K562 (cell line): ENCODE data around the gene PALM3. TPM values are rescaled to one million over a fixed set of nuclear protein-coding genes. Genes with fewer than 3 reads are reported as not detected.

Source experiments
- ATAC-seq: fragments of 200-7000 bp; cut with Tn5 transposase; 3 replicates; pipeline ENCODE4 v1.9.1; 2020; ENCODE audit warnings: moderate library complexity
- BruUV-seq: library from RNA; stranded (reverse); fragments of 400-500 nt; replicated peaks from 2 replicates; lab custom pipeline; 2021; lab: Mats Ljungman, UMichigan
- CTCF ChIA-PET: fragments of 300-600 bp; formaldehyde crosslinking; extraction: SDS; loops from one replicate; lab custom pipeline; 2021; ENCODE audit warnings: low intra/inter-chr PET ratio; lab: Yijun Ruan, JAX
- POLR2A ChIA-PET: fragments of 300-600, 350-650 bp; sonication (Branson Sonifier 250); formaldehyde crosslinking; extraction: SDS; loops from one replicate; lab custom pipeline; 2021; ENCODE audit warnings: antibody characterized with exemption, inconsistent platforms; lab: Yijun Ruan, JAX
- DNase-seq, 4 experiments: peaks; one replicate each; pipeline versions ENCODE4 v3.0.0 to v3.0.0-alpha.2; 2011 to 2018; ENCODE audit warnings: low spot score in 3 of 4, mixed read lengths in 3 of 4; ENCODE audit errors: extremely low read depth in 1 of 4
- FAIRE-seq: peaks from 2 replicates; lab custom pipeline; 2011; peaks lifted over from hg19 to GRCh38; lab: Jason Lieb, UNC
- H2AFZ ChIP-seq: 2 replicates; pipeline ENCODE4 v1.6.0; 2011; ENCODE audit warnings: low read depth, low read length, control low read depth, inconsistent platforms
- H3K27ac ChIP-seq: fragments of 200-600 bp; 3 replicates; pipeline ENCODE4 v1.8.0; 2011; ENCODE audit warnings: low read depth, mild to moderate bottlenecking, control low read depth, inconsistent platforms, low read length, moderate library complexity, mixed read lengths; ENCODE audit errors: extremely low read depth
- H3K27me3 ChIP-seq, 2 experiments: fragments of 300-600 bp in 1 of 2; 2 replicates in 1 of 2; 3 replicates in 1 of 2; pipeline versions ENCODE4 v1.6.0 to v1.8.0; 2011; ENCODE audit warnings: inconsistent platforms in 2 of 2, low read length in 2 of 2, mild to moderate bottlenecking in 1 of 2, mixed read lengths in 1 of 2, moderate library complexity in 1 of 2; ENCODE audit not compliant: control insufficient read depth in 2 of 2, insufficient read depth in 2 of 2
- H3K36me3 ChIP-seq: fragments of 300-600 bp; 3 replicates; pipeline ENCODE4 v1.8.0; 2011; ENCODE audit warnings: mild to moderate bottlenecking, low read length, inconsistent platforms; ENCODE audit not compliant: control insufficient read depth, insufficient read depth
- H3K4me1 ChIP-seq, 2 experiments: fragments of 200-600 bp in 1 of 2; replicated peaks in 1 of 2; 2 replicates in 1 of 2; 3 replicates in 1 of 2; pipeline versions ENCODE4 v1.5.1 to v1.8.0; 2011; ENCODE audit warnings: inconsistent platforms in 2 of 2, low read length in 2 of 2, mild to moderate bottlenecking in 1 of 2, mixed read lengths in 1 of 2, moderate library complexity in 1 of 2; ENCODE audit not compliant: control insufficient read depth in 2 of 2, insufficient read depth in 2 of 2
- H3K4me2 ChIP-seq: 2 replicates; pipeline ENCODE4 v1.6.1; 2011; ENCODE audit warnings: low read length, control low read depth, inconsistent platforms, mixed read lengths; ENCODE audit not compliant: insufficient read depth
- H3K4me3 ChIP-seq: fragments of 200-600 bp; sonication (generic), shearing (Covaris generic); 2 replicates; pipeline ENCODE4 v1.5.1; 2016; ENCODE audit warnings: control low read depth, inconsistent platforms
- H3K79me2 ChIP-seq: fragments of 200-600 bp; 3 replicates; pipeline ENCODE4 v1.8.0; 2011; ENCODE audit warnings: low read length, inconsistent platforms; ENCODE audit not compliant: control insufficient read depth, insufficient read depth
- H3K9ac ChIP-seq, 2 experiments: 2 replicates each; pipeline versions ENCODE4 v1.6.0 to v1.6.1; 2011; ENCODE audit warnings: low read depth in 2 of 2, low read length in 2 of 2, control low read depth in 1 of 2, inconsistent platforms in 1 of 2, mild to moderate bottlenecking in 1 of 2, mixed read lengths in 1 of 2; ENCODE audit not compliant: insufficient read depth in 1 of 2
- H3K9me1 ChIP-seq: one replicate; pipeline ENCODE4 v1.6.0; 2011; ENCODE audit warnings: inconsistent platforms, mild to moderate bottlenecking, low read length, moderate library complexity; ENCODE audit not compliant: control insufficient read depth, insufficient read depth
- H3K9me3 ChIP-seq: replicated peaks from 2 replicates; pipeline ENCODE4 v1.5.1; 2011; ENCODE audit warnings: low read depth, low read length, inconsistent platforms; ENCODE audit not compliant: control insufficient read depth, insufficient read depth
- H4K20me1 ChIP-seq: replicated peaks from 2 replicates; pipeline ENCODE4 v1.6.1; 2011; ENCODE audit warnings: low read length, inconsistent platforms, mixed read lengths; ENCODE audit not compliant: control insufficient read depth, insufficient read depth
- ADNP ChIP-seq: fragments of 200-800 bp; sonication (Bioruptor generic); IDR thresholded peaks from 2 replicates; pipeline ENCODE4 v1.6.1; 2016; ENCODE audit warnings: missing genetic modification characterization, missing compliant biosample characterization
- BMI1 ChIP-seq: fragments of 150-350 bp; IDR thresholded peaks from 2 replicates; pipeline ENCODE4 v1.6.1; 2014; ENCODE audit warnings: low read length
- BRD9 ChIP-seq: fragments of 450-650 bp; IDR thresholded peaks from 2 replicates; pipeline ENCODE4 v1.6.1; 2018; ENCODE audit warnings: low read depth; ENCODE audit not compliant: partially characterized antibody
- EP400 ChIP-seq: fragments of 450-650 bp; IDR thresholded peaks from 2 replicates; pipeline ENCODE4 v1.6.1; 2017; ENCODE audit warnings: antibody characterized with exemption, mild to moderate bottlenecking, moderate library complexity
- MXI1 ChIP-seq: IDR thresholded peaks from 2 replicates; pipeline ENCODE4 v1.6.1; 2011; ENCODE audit warnings: low read depth, mild to moderate bottlenecking, improper control_type of control experiment, low read length
- NCOA1 ChIP-seq: fragments of 450-650 bp; IDR thresholded peaks from 2 replicates; pipeline ENCODE4 v1.6.1; 2016; ENCODE audit warnings: low read depth
- POLR2B ChIP-seq: fragments of 450-650 bp; IDR thresholded peaks from 2 replicates; pipeline ENCODE4 v1.6.1; 2018; ENCODE audit warnings: low read depth; ENCODE audit not compliant: partially characterized antibody
- PTRF ChIP-seq: fragments of 450-650 bp; IDR thresholded peaks from 2 replicates; pipeline ENCODE4 v1.6.1; 2016; ENCODE audit warnings: mild to moderate bottlenecking, missing genetic modification characterization, missing compliant biosample characterization
- RFX1 ChIP-seq: fragments of 450-650 bp; IDR thresholded peaks from 2 replicates; pipeline ENCODE4 v1.6.1; 2016; ENCODE audit warnings: mild to moderate bottlenecking, moderate library complexity
- TAF15 ChIP-seq: fragments of 200-400 bp; formaldehyde crosslinking; IDR thresholded peaks from 2 replicates; pipeline ENCODE4 v1.6.1; 2017; ENCODE audit warnings: mild to moderate bottlenecking, low read depth, low read length, moderate library complexity
- ZFP36 ChIP-seq: fragments of 150-350 bp; IDR thresholded peaks from 2 replicates; pipeline ENCODE4 v1.6.1; 2018; ENCODE audit warnings: low read length, low read depth; ENCODE audit not compliant: partially characterized antibody
- ZNF707 ChIP-seq: fragments of 250-450 bp; sonication (Bioruptor Pico); conservative IDR thresholded peaks from 2 replicates; pipeline ENCODE4 v1.8.0; 2022; ENCODE audit warnings: inconsistent platforms, mild to moderate bottlenecking, moderate library complexity
- WGBS: fragments of 100-300 bp; shearing (Covaris generic); methylation state at CpG from one replicate; pipeline ENCODE4 v1.1.6; 2016; ENCODE audit warnings: low coverage, mixed read lengths; ENCODE audit not compliant: insufficient coverage; ENCODE audit errors: missing lambda C conversion rate; 5-methylcytosine and 5-hydroxymethylcytosine counted together
- in situ Hi-C: fragments of 300-500 bp; cut with MboI; formaldehyde crosslinking; loops from 4 replicates; pipeline ENCODE4 v1.15.0; 2018; ENCODE audit warnings: inconsistent platforms, mixed read lengths
- intact Hi-C: fragments of 100-400 bp; cut with micrococcal nuclease; formaldehyde crosslinking; loops from 2 replicates; pipeline ENCODE4 v1.14.2; 2022
- polyA plus RNA-seq, 8 experiments: library from polyadenylated mRNA; depleted of rRNA in 4 of 8; stranded (reverse) in 5 of 8; unstranded in 3 of 8; fragments of >200 nt; fragmentation: Nextera tagmentation in 2 of 8; fragmentation: Illumina TruSeq in 1 of 8; extraction: Ambion mirVana in 2 of 8; extraction: Trizol in 1 of 8; gene quantifications; 2 replicates each; pipeline versions ENCODE4 v1.2.1 to v1.2.3, GENCODE V29; 2011 to 2014; ENCODE audit warnings: inconsistent platforms in 1 of 8, missing spikeins in 1 of 8
- total RNA-seq, 7 experiments: library from RNA; depleted of rRNA in 6 of 7; stranded (reverse); fragments of >200 nt in 6 of 7; fragmentation: Illumina TruSeq in 2 of 7; extraction: Trizol in 2 of 7; gene quantifications; 2 replicates each; pipeline versions ENCODE4 v1.2.1 to v1.2.3, GENCODE V29; 2011 to 2021; ENCODE audit warnings: low replicate concordance in 1 of 7
- TF ChIP-seq, protein P1 (sequence below): sonication (generic); formaldehyde crosslinking; IDR thresholded peaks from 2 replicates; pipeline ENCODE4 v1.8.1; 2023; ENCODE audit warnings: missing genetic modification reagents, mild to moderate bottlenecking, borderline replicate concordance
- TF ChIP-seq, protein P2 (sequence below): fragments of 150-350 bp; conservative IDR thresholded peaks from 2 replicates; pipeline ENCODE4 v1.6.1; 2014; ENCODE audit warnings: low read length
- TF ChIP-seq, protein P3 (sequence below), 3 experiments: fragments of 200-800 bp in 1 of 3; sonication (Bioruptor generic) in 1 of 3; sonication (generic) in 1 of 3; formaldehyde crosslinking in 1 of 3; IDR thresholded peaks; 2 replicates each; pipeline versions ENCODE4 v1.6.1 to v1.8.0; 2016 to 2022; ENCODE audit warnings: mild to moderate bottlenecking in 2 of 3, missing compliant biosample characterization in 2 of 3, missing genetic modification characterization in 2 of 3, missing genetic modification reagents in 1 of 3

PALM3 gene
- total and polyA plus RNA-seq, 9 of the 15 experiments (the other 6 are each of a cell fraction or from before 2014, with no cell fraction given), result 0.07 to 9.3 (median 3.3) TPM

DNA sequence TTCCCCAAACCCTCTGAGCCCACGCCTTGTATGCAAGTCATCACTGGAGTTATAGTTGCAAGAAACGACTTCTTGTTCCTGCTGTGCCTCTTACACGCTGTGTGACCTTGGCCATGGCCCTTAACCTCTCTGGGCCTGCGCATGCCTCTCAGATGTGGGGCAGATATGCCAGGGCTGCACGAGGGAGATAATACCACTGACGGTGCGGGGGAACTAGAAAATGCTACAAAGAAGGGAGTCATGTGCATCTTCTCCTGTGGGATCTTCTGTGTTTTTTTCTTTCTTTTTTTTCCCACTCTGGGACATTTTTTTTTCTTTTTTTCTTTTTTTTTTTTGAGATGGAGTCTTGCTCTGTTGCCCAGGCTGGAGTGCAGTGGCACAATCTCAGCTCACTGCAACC is 33.0 kb upstream of the PALM3 start:
- Histone ChIP-seq H3K4me3 (no peak overlapping the region), H3K27ac (no peak overlapping the region), H3K79me2 (no peaks in the 10 kb centered on the region), H3K27me3 (no peaks in the 10 kb centered on the region), H2AFZ (no peak overlapping the region), H3K9ac (no peak overlapping the region), H3K4me2 (no peak overlapping the region), H4K20me1 (no peaks in the 10 kb centered on the region), H3K9me1 (no peaks in the 10 kb centered on the region), H3K4me1 (peaks cover 2 to 21% of the 10 kb centered on the region in 2 experiments; a peak in 3 of 5 replicates), H3K9me3 (peaks cover 10% of the 10 kb centered on the region), H3K36me3 (peaks cover 7% of the 10 kb centered on the region; the same call in 1 of the 3 replicates)
- intact Hi-C loops, result no loop called here
- ATAC-seq, result no peak
- CTCF ChIA-PET, result no interaction called here
- POLR2A ChIA-PET, result interaction anchor here (0.6 to 0.9 kb wide), 2 partner anchors 13 to 23 kb away, joined by 3 read pairs; partner anchors contain the start of gene PRKACA
- peak; percentile 72 for FAIRE-seq
- in situ Hi-C loops, result no loop called here
- DNase-seq, result peak in 2 of 4 experiments; percentile 1 to 60
- TSS peak; percentile 20 for BruUV-seq
- WGBS, result 5% methylated on average over 6 of the region's 7 CpGs
- TF ChIP-seq RFX1, result no peak
- no peak for TF ChIP-seq EP400
- TF ChIP-seq BMI1, result no peak
- no peak for TF ChIP-seq NCOA1
- no peak for TF ChIP-seq ZNF707 (CRISPR knock-in tag)
- TF ChIP-seq, protein P1, sequence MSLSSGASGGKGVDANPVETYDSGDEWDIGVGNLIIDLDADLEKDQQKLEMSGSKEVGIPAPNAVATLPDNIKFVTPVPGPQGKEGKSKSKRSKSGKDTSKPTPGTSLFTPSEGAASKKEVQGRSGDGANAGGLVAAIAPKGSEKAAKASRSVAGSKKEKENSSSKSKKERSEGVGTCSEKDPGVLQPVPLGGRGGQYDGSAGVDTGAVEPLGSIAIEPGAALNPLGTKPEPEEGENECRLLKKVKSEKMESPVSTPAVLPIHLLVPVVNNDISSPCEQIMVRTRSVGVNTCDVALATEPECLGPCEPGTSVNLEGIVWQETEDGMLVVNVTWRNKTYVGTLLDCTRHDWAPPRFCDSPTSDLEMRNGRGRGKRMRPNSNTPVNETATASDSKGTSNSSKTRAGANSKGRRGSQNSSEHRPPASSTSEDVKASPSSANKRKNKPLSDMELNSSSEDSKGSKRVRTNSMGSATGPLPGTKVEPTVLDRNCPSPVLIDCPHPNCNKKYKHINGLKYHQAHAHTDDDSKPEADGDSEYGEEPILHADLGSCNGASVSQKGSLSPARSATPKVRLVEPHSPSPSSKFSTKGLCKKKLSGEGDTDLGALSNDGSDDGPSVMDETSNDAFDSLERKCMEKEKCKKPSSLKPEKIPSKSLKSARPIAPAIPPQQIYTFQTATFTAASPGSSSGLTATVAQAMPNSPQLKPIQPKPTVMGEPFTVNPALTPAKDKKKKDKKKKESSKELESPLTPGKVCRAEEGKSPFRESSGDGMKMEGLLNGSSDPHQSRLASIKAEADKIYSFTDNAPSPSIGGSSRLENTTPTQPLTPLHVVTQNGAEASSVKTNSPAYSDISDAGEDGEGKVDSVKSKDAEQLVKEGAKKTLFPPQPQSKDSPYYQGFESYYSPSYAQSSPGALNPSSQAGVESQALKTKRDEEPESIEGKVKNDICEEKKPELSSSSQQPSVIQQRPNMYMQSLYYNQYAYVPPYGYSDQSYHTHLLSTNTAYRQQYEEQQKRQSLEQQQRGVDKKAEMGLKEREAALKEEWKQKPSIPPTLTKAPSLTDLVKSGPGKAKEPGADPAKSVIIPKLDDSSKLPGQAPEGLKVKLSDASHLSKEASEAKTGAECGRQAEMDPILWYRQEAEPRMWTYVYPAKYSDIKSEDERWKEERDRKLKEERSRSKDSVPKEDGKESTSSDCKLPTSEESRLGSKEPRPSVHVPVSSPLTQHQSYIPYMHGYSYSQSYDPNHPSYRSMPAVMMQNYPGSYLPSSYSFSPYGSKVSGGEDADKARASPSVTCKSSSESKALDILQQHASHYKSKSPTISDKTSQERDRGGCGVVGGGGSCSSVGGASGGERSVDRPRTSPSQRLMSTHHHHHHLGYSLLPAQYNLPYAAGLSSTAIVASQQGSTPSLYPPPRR, result no peak
- peak; percentile 86 for TF ChIP-seq ZFP36
- TF ChIP-seq TAF15, result no peak
- no peak for TF ChIP-seq PTRF (tag)
- TF ChIP-seq POLR2B, result no peak
- no peak for TF ChIP-seq MXI1
- TF ChIP-seq, protein P2, sequence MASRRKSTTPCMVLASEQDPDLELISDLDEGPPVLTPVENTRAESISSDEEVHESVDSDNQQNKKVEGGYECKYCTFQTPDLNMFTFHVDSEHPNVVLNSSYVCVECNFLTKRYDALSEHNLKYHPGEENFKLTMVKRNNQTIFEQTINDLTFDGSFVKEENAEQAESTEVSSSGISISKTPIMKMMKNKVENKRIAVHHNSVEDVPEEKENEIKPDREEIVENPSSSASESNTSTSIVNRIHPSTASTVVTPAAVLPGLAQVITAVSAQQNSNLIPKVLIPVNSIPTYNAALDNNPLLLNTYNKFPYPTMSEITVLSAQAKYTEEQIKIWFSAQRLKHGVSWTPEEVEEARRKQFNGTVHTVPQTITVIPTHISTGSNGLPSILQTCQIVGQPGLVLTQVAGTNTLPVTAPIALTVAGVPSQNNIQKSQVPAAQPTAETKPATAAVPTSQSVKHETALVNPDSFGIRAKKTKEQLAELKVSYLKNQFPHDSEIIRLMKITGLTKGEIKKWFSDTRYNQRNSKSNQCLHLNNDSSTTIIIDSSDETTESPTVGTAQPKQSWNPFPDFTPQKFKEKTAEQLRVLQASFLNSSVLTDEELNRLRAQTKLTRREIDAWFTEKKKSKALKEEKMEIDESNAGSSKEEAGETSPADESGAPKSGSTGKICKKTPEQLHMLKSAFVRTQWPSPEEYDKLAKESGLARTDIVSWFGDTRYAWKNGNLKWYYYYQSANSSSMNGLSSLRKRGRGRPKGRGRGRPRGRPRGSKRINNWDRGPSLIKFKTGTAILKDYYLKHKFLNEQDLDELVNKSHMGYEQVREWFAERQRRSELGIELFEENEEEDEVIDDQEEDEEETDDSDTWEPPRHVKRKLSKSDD, result no peak
- TF ChIP-seq, protein P3, sequence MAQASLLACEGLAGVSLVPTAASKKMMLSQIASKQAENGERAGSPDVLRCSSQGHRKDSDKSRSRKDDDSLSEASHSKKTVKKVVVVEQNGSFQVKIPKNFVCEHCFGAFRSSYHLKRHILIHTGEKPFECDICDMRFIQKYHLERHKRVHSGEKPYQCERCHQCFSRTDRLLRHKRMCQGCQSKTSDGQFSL (CRISPR knock-in tag; IDR thresholded peaks at IDR 0.05), result no peak
- TF ChIP-seq, protein P3 (tag; IDR thresholded peaks at IDR 0.05), result no peak
- peak; percentile 96 for TF ChIP-seq BRD9
- peak; percentile 73 for TF ChIP-seq ADNP
